ENCODE measurements around the gene NR1H4. TPM values are rescaled to one million over a fixed set of nuclear protein-coding genes. Genes with fewer than 3 reads are reported as not detected.
A peak's percentile ranks its signal among the peaks of the same experiment; 100 is the strongest.

The NR1H4 gene
- total and polyA plus RNA-seq, 2 of the 13 experiments (the other 11 are each of a cell fraction or from before 2014, with no cell fraction given), result 27.3 to 114 TPM

DNA sequence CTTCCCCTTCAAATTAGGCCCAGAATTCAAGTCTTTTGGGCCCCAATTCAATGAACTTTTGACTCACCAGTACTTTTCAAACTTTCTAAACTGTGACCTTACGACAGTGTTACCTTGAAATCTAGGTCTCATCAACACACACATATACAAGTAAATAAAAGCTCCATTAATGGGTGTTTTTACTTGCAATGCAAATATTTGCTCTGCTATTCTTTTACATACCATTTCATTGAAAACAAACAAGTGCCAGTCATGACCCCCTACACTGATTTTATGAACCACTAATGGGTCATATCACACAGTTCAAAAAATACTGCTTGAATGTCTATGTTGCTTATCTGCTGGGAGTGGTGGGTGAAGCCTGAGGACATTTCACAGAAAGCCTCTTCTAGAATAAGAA, 9.1 kb upstream of the NR1H4 start (continued):
- TF ChIP-seq ZNF138 (CRISPR knock-in tag; IDR thresholded peaks at IDR 0.05; ENCODE audit: low read depth), result no peak
- TF ChIP-seq ZNF609 (CRISPR knock-in tag; IDR thresholded peaks at IDR 0.05; ENCODE audit: borderline replicate concordance), result peak; percentile 94
- no peak for TF ChIP-seq ZNF792 (CRISPR knock-in tag; IDR thresholded peaks at IDR 0.05)
- TF ChIP-seq ZNF275 (CRISPR knock-in tag; IDR thresholded peaks at IDR 0.05; ENCODE audit: borderline replicate concordance), result no peak
- TF ChIP-seq MZF1 (CRISPR knock-in tag; IDR thresholded peaks at IDR 0.05; ENCODE audit: borderline replicate concordance), result no peak
- TF ChIP-seq HNF4A (CRISPR knock-in tag; IDR thresholded peaks at IDR 0.05), result peak; percentile 65
- peak; percentile 53; the same call in 1 of the 2 replicates for TF ChIP-seq CEBPG (CRISPR knock-in tag; IDR thresholded peaks at IDR 0.05)
- TF ChIP-seq U2AF2 (IDR thresholded peaks at IDR 0.05; ENCODE audit: low read depth, low read length), result no peak
- no peak for TF ChIP-seq ZNF367 (CRISPR knock-in tag; IDR thresholded peaks at IDR 0.05; ENCODE audit: borderline replicate concordance)
- no peak for TF ChIP-seq AFF4 (CRISPR knock-in tag; IDR thresholded peaks at IDR 0.05)
- TF ChIP-seq ZNF879 (CRISPR knock-in tag; IDR thresholded peaks at IDR 0.05), result no peak
- TF ChIP-seq NFIB (CRISPR knock-in tag; IDR thresholded peaks at IDR 0.05; ENCODE audit: borderline replicate concordance), result no peak
- no peak for TF ChIP-seq THYN1 (CRISPR knock-in tag; IDR thresholded peaks at IDR 0.05; ENCODE audit: borderline replicate concordance, low read depth)
- no peak for TF ChIP-seq YEATS2 (CRISPR knock-in tag; IDR thresholded peaks at IDR 0.05; ENCODE audit: borderline replicate concordance)
- TF ChIP-seq SUZ12 (IDR thresholded peaks at IDR 0.05; ENCODE audit: low read depth, low read length), result no peak
- TF ChIP-seq, protein P1, sequence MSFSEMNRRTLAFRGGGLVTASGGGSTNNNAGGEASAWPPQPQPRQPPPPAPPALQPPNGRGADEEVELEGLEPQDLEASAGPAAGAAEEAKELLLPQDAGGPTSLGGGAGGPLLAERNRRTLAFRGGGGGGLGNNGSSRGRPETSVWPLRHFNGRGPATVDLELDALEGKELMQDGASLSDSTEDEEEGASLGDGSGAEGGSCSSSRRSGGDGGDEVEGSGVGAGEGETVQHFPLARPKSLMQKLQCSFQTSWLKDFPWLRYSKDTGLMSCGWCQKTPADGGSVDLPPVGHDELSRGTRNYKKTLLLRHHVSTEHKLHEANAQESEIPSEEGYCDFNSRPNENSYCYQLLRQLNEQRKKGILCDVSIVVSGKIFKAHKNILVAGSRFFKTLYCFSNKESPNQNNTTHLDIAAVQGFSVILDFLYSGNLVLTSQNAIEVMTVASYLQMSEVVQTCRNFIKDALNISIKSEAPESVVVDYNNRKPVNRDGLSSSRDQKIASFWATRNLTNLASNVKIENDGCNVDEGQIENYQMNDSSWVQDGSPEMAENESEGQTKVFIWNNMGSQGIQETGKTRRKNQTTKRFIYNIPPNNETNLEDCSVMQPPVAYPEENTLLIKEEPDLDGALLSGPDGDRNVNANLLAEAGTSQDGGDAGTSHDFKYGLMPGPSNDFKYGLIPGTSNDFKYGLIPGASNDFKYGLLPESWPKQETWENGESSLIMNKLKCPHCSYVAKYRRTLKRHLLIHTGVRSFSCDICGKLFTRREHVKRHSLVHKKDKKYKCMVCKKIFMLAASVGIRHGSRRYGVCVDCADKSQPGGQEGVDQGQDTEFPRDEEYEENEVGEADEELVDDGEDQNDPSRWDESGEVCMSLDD (CRISPR knock-in tag; IDR thresholded peaks at IDR 0.05; ENCODE audit: borderline replicate concordance), result no peak
- no peak for TF ChIP-seq ASH2L (IDR thresholded peaks at IDR 0.05; ENCODE audit: insufficient read length, low read depth, low read length)
- TF ChIP-seq ZNF326 (CRISPR knock-in tag; IDR thresholded peaks at IDR 0.05; ENCODE audit: borderline replicate concordance), result no peak
